Occipital lobe (tissue), 2 donors: ENCODE results near the gene SMPD1. TPM values are rescaled to one million over a fixed set of nuclear protein-coding genes. Genes with fewer than 3 reads are reported as not detected.

Experiments
- DNase-seq: peaks from one replicate; lab custom pipeline; 2025; lab: John Stamatoyannopoulos, UW
- total RNA-seq: library from RNA; depleted of rRNA; stranded (reverse); fragments of >200 nt; gene quantifications from one replicate; pipeline ENCODE4 v1.2.3, GENCODE V29; 2014

The SMPD1 gene
- total RNA-seq, 1 donor from 2014 or later, result 8.1 TPM

- peak; percentile 47 for DNase-seq
Measured at GRCh38 chr11:6413791-6414201, 23.5 kb downstream of the SMPD1 start.

- no peak for DNase-seq
Measured at GRCh38 chr11:6414874-6415328, 24.6 kb downstream of the SMPD1 start.

- no peak for DNase-seq
Measured at GRCh38 chr11:6415797-6416196, 25.5 kb downstream of the SMPD1 start.

- DNase-seq, result no peak
Measured at GRCh38 chr11:6417907-6418556, 27.8 kb downstream of the SMPD1 start.

- DNase-seq, result no peak
Measured at GRCh38 chr11:6418557-6419008, 28.3 kb downstream of the SMPD1 start.

- peak; percentile 77 for DNase-seq
Measured at GRCh38 chr11:6419009-6419631, 28.8 kb downstream of the SMPD1 start, which contains the start of gene APBB1. Gene APBB1 (minus strand): TSS chr11:6419094. CDS start chr11:6411347, 7,747 bp downstream.

GRCh38 chr11:6420677-6421076 lies 30.4 kb downstream of the SMPD1 start:
- no peak for DNase-seq

GRCh38 chr11:6427516-6427915 lies 37.2 kb downstream of the SMPD1 start:
- DNase-seq, result no peak

- DNase-seq, result no peak
Measured at GRCh38 chr11:6431861-6432260, 41.6 kb downstream of the SMPD1 start.

- DNase-seq, result no peak
Measured at GRCh38 chr11:6433998-6434660, 43.9 kb downstream of the SMPD1 start.

GRCh38 chr11:6437423-6437822 lies 47.1 kb downstream of the SMPD1 start:
- no peak for DNase-seq

GRCh38 chr11:6437993-6438392 lies 47.7 kb downstream of the SMPD1 start:
- DNase-seq, result no peak

GRCh38 chr11:6438979-6439571 lies 48.8 kb downstream of the SMPD1 start:
- peak; percentile 15 for DNase-seq

- no peak for DNase-seq
Measured at GRCh38 chr11:6440906-6441358, 50.7 kb downstream of the SMPD1 start, which contains the start of gene HPX. Gene HPX (minus strand): TSS chr11:6440987. CDS start chr11:6440963, 24 bp downstream.

- DNase-seq, result no peak
Measured at GRCh38 chr11:6442441-6442840, 52.2 kb downstream of the SMPD1 start.

GRCh38 chr11:6443269-6444003 lies 53.2 kb downstream of the SMPD1 start:
- DNase-seq, result peak; percentile 26

Other genes with a start within 250 kb of the SMPD1 start
- not detected for gene OR52B2, start 220.1 kb upstream of the SMPD1 start, total RNA-seq
- gene OR52W1, start 191.2 kb upstream of the SMPD1 start, total RNA-seq, result not detected
- gene C11orf42, start 184.9 kb upstream of the SMPD1 start, total RNA-seq, result not detected
- 19.8 TPM for gene FHIP1B, start 155.8 kb upstream of the SMPD1 start, total RNA-seq
- gene CNGA4, start 151.4 kb upstream of the SMPD1 start, total RNA-seq, result 0.31 TPM
- gene CCKBR, start 130.6 kb upstream of the SMPD1 start, total RNA-seq, result 5.3 TPM
- 2.5 TPM for gene CAVIN3, start 70.0 kb upstream of the SMPD1 start, total RNA-seq
- 266 TPM for gene APBB1, start 28.6 kb downstream of the SMPD1 start, total RNA-seq
- gene HPX, start 50.5 kb downstream of the SMPD1 start, total RNA-seq, result 2.3 TPM
- gene TRIM3, start 83.5 kb downstream of the SMPD1 start, total RNA-seq, result 65.4 TPM
- gene ARFIP2, start 90.9 kb downstream of the SMPD1 start, total RNA-seq, result 25.3 TPM
- 26.7 TPM for gene TIMM10B, start 91.0 kb downstream of the SMPD1 start, total RNA-seq
- gene DNHD1, start 106.8 kb downstream of the SMPD1 start, total RNA-seq, result 3.4 TPM
- 17.5 TPM for gene RRP8, start 213.1 kb downstream of the SMPD1 start, total RNA-seq
- 44.9 TPM for gene ILK, start 213.3 kb downstream of the SMPD1 start, total RNA-seq
- 15.3 TPM for gene TAF10, start 221.7 kb downstream of the SMPD1 start, total RNA-seq
- gene TPP1, start 228.9 kb downstream of the SMPD1 start, total RNA-seq, result 7.3 TPM